Measurements from ENCODE around the gene PPP1R12B.

DNA sequence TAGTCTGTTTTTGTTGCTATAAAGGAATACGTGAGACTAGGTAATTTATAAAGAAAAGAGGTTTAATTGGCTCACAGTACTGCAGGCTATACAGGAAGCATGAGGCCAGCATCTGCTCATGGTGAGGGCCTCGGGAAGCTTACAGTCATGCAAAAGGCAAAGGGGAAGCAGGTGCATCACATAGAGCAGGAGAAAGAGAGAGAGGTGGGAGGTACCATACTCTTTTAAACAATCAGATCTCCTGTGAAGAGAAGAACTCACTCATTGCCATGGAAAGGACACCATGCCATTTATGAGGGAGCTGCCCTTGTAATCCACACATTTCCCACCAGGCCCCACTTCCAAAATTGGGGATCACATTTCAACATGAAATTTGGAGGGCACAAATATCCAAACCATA, 12.7 kb downstream of the PPP1R12B start:
- TF ChIP-seq, protein P1, sequence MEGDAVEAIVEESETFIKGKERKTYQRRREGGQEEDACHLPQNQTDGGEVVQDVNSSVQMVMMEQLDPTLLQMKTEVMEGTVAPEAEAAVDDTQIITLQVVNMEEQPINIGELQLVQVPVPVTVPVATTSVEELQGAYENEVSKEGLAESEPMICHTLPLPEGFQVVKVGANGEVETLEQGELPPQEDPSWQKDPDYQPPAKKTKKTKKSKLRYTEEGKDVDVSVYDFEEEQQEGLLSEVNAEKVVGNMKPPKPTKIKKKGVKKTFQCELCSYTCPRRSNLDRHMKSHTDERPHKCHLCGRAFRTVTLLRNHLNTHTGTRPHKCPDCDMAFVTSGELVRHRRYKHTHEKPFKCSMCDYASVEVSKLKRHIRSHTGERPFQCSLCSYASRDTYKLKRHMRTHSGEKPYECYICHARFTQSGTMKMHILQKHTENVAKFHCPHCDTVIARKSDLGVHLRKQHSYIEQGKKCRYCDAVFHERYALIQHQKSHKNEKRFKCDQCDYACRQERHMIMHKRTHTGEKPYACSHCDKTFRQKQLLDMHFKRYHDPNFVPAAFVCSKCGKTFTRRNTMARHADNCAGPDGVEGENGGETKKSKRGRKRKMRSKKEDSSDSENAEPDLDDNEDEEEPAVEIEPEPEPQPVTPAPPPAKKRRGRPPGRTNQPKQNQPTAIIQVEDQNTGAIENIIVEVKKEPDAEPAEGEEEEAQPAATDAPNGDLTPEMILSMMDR (IDR thresholded peaks at IDR 0.05), result no peak
- no peak for TF ChIP-seq EP300 (IDR thresholded peaks at IDR 0.05)
